CD4-positive, alpha-beta memory T cell (primary cell): Measurements from ENCODE around the gene ZBTB9. TPM values are rescaled to one million over a fixed set of nuclear protein-coding genes. Genes with fewer than 3 reads are reported as not detected.
"Not testable (repeated sequence)": the region's sequence is repeated elsewhere in the genome, so short reads cannot be mapped to it uniquely, and the experiment has no call there.

Experiments
- CTCF ChIA-PET: fragments of 350-600 bp; sonication (Branson Sonifier 250); formaldehyde crosslinking; loops from one replicate; lab custom pipeline; 2021; ENCODE audit warnings: inconsistent platforms; ENCODE audit not compliant: partially characterized antibody; lab: Charles Lee
- POLR2A ChIA-PET: fragments of 350-600 bp; sonication (Branson Sonifier 250); formaldehyde crosslinking; loops from one replicate; lab custom pipeline; 2021; ENCODE audit not compliant: partially characterized antibody; lab: Charles Lee
- DNase-seq, 5 donors: peaks; one replicate each; pipeline versions ENCODE4 v3.0.0 to v3.0.0-alpha.2; 2020 to 2022; ENCODE audit warnings: mixed read lengths in 1 of 5
- H3K27ac ChIP-seq: one replicate; pipeline ENCODE4 v1.7.0; 2013; ENCODE audit warnings: low read depth, low read length
- H3K27me3 ChIP-seq: 2 replicates; pipeline ENCODE4 v1.7.0; 2013; ENCODE audit warnings: mild to moderate bottlenecking, low read length, moderate library complexity; ENCODE audit not compliant: insufficient read depth
- H3K36me3 ChIP-seq: 2 replicates; pipeline ENCODE4 v1.7.0; 2013; ENCODE audit warnings: mild to moderate bottlenecking, low read length, moderate library complexity; ENCODE audit not compliant: insufficient read depth
- H3K4me1 ChIP-seq: 2 replicates; pipeline ENCODE4 v1.7.0; 2013; ENCODE audit warnings: mild to moderate bottlenecking, low read length, moderate library complexity; ENCODE audit not compliant: insufficient read depth
- H3K4me3 ChIP-seq, 2 donors: one replicate each; pipeline ENCODE4 v1.7.0; 2013; ENCODE audit warnings: low read length in 2 of 2, mild to moderate bottlenecking in 1 of 2
- H3K9me3 ChIP-seq, 2 donors: one replicate each; pipeline ENCODE4 v1.7.0; 2013; ENCODE audit warnings: low read length in 2 of 2, control low read depth in 1 of 2; ENCODE audit not compliant: control insufficient read depth in 1 of 2
- H3K27ac Mint-ChIP-seq, 7 donors: one replicate each; pipeline ENCODE4 v1.8.0; 2020 to 2021; ENCODE audit warnings: mixed read lengths in 7 of 7, mild to moderate bottlenecking in 6 of 7, inconsistent platforms in 3 of 7, moderate library complexity in 3 of 7
- H3K27me3 Mint-ChIP-seq, 2 donors: one replicate each; pipeline ENCODE4 v1.8.0; 2020 to 2021; ENCODE audit warnings: mixed read lengths in 2 of 2
- H3K36me3 Mint-ChIP-seq, 2 donors: one replicate each; pipeline ENCODE4 v1.8.0; 2020 to 2021; ENCODE audit warnings: mixed read lengths in 2 of 2, inconsistent platforms in 1 of 2, mild to moderate bottlenecking in 1 of 2
- H3K4me1 Mint-ChIP-seq, 4 donors: one replicate each; pipeline ENCODE4 v1.8.0; 2020 to 2021; ENCODE audit warnings: mixed read lengths in 4 of 4, mild to moderate bottlenecking in 1 of 4
- H3K4me3 Mint-ChIP-seq, 8 donors: one replicate each; pipeline ENCODE4 v1.8.0; 2020 to 2021; ENCODE audit warnings: mixed read lengths in 8 of 8, mild to moderate bottlenecking in 7 of 8, moderate library complexity in 6 of 8, inconsistent platforms in 3 of 8
- H3K9me3 Mint-ChIP-seq, 8 donors: one replicate each; pipeline ENCODE4 v1.8.0; 2020 to 2021; ENCODE audit warnings: mixed read lengths in 8 of 8, mild to moderate bottlenecking in 5 of 8, inconsistent platforms in 3 of 8, moderate library complexity in 1 of 8
- intact Hi-C: fragments of 100-400 bp; cut with micrococcal nuclease; formaldehyde crosslinking; loops from one replicate; pipeline ENCODE4 v1.15.1; 2023
- polyA plus RNA-seq, 2 donors: library from polyadenylated mRNA; unstranded; fragments of 300-500 nt; fragmentation: Illumina TruSeq; gene quantifications; one replicate each; pipeline ENCODE4 v1.2.3, GENCODE V29; 2021
- total RNA-seq, 2 experiments: library from RNA; stranded (reverse); gene quantifications; one replicate each; pipeline ENCODE4 v1.2.3, GENCODE V29; 2021

ZBTB9 gene
- total and polyA plus RNA-seq, 4 experiments from 2014 or later = 5.7 to 12.8 (median 11.8) TPM

DNA sequence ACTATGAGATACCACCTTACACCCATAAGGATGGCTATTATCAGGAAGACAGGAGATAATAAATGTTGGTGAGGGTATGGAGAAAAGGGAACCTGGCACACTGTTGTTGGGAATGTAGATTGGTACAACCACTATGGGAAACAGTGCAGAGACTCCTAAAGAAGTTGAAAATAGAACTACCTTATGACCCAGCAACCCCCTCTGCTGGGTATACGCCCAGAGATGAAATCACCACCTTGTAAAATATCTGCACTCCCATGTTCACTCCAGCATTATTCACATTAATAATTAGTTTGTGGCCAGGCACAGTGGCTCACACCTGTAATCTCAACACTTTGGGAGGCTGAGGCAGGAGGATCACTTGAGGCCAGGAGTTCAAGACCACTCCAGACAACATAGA, 26.8 kb downstream of the ZBTB9 start:
- no peaks in the 10 kb centered on the region for H3K36me3 Mint-ChIP-seq
- H3K4me1 Mint-ChIP-seq = no peaks in the 10 kb centered on the region
- H3K27ac ChIP-seq = no peak overlapping the region
- no peaks in the 10 kb centered on the region for H3K27me3 ChIP-seq
- CTCF ChIA-PET = interaction anchor here (1.5 kb wide), 1 partner anchor 90 kb away, joined by 3 read pairs; no protein-coding TSS in a partner anchor
- no peaks in the 10 kb centered on the region for H3K9me3 ChIP-seq
- H3K4me3 ChIP-seq = no peak overlapping the region
- peaks cover 0 to 5% of the 10 kb centered on the region in 2 donors for H3K27me3 Mint-ChIP-seq
- POLR2A ChIA-PET = no interaction called here
- H3K27ac Mint-ChIP-seq = no peak overlapping the region
- H3K4me3 Mint-ChIP-seq = no peak overlapping the region
- no peaks in the 10 kb centered on the region for H3K36me3 ChIP-seq
- H3K9me3 Mint-ChIP-seq = no peaks in the 10 kb centered on the region
- H3K4me1 ChIP-seq = no peaks in the 10 kb centered on the region
- intact Hi-C loops = loop anchor here (1.0 kb wide), 1 partner anchor 90 kb away; the partner anchor contains the start of gene KIFC1
- DNase-seq = peak in 1 of 5 donors; percentile 2

- POLR2A ChIA-PET, H3K27ac ChIP-seq, intact Hi-C loops, H3K36me3 Mint-ChIP-seq, H3K9me3 ChIP-seq, H3K4me1 Mint-ChIP-seq, H3K4me3 ChIP-seq, H3K4me3 Mint-ChIP-seq, H3K36me3 ChIP-seq, H3K27me3 Mint-ChIP-seq, H3K9me3 Mint-ChIP-seq, H3K4me1 ChIP-seq, H3K27me3 ChIP-seq, DNase-seq, H3K27ac Mint-ChIP-seq: not testable (repeated sequence)
- CTCF ChIA-PET = interaction anchor here (1.0 kb wide), 1 partner anchor 16 kb away, joined by 3 read pairs; no protein-coding TSS in a partner anchor
Observed at GRCh38 chr6:33482620-33483019, 28.2 kb downstream of the ZBTB9 start.

DNA sequence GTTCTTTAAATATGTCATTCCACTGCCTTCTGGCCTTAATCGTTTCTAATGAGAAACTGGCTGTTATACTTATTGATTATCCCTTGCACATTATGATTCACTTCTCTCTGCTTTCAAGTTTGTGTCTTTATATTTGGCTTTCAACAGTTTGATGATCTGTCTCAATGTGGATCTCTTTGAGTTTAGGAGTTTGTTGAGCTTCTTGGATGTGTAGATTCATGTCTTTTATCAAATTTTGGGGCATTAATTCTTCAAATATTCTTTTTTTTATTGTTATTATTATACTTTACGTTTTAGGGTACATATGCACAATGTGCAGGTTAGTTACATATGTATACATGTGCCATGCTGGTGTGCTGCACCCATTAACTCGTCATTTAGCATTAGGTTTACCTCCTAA, 29.3 kb downstream of the ZBTB9 start:
- no peak overlapping the region for H3K4me3 ChIP-seq
- Mint-ChIP-seq H3K36me3 (no peaks in the 10 kb centered on the region), H3K9me3 (no peaks in the 10 kb centered on the region), H3K27ac (no peak overlapping the region), H3K4me1 (no peaks in the 10 kb centered on the region), H3K4me3 (no peak overlapping the region), H3K27me3 (peaks cover 5 to 6% of the 10 kb centered on the region in 2 donors)
- H3K27ac ChIP-seq = no peak overlapping the region
- H3K9me3 ChIP-seq = no peaks in the 10 kb centered on the region
- no peaks in the 10 kb centered on the region for H3K4me1 ChIP-seq
- ChIA-PET POLR2A (no interaction called here), CTCF (no interaction called here)
- no peak for DNase-seq
- intact Hi-C loops = no loop called here
- no peaks in the 10 kb centered on the region for H3K27me3 ChIP-seq
- no peaks in the 10 kb centered on the region for H3K36me3 ChIP-seq

- POLR2A ChIA-PET, H3K9me3 ChIP-seq, CTCF ChIA-PET, H3K27me3 Mint-ChIP-seq, H3K27ac Mint-ChIP-seq, H3K27ac ChIP-seq, DNase-seq, intact Hi-C loops, H3K27me3 ChIP-seq, H3K4me3 ChIP-seq, H3K4me3 Mint-ChIP-seq, H3K4me1 Mint-ChIP-seq, H3K9me3 Mint-ChIP-seq, H3K36me3 ChIP-seq, H3K36me3 Mint-ChIP-seq, H3K4me1 ChIP-seq: not testable (repeated sequence)
Observed at GRCh38 chr6:33484673-33485262, 30.4 kb downstream of the ZBTB9 start.

DNA sequence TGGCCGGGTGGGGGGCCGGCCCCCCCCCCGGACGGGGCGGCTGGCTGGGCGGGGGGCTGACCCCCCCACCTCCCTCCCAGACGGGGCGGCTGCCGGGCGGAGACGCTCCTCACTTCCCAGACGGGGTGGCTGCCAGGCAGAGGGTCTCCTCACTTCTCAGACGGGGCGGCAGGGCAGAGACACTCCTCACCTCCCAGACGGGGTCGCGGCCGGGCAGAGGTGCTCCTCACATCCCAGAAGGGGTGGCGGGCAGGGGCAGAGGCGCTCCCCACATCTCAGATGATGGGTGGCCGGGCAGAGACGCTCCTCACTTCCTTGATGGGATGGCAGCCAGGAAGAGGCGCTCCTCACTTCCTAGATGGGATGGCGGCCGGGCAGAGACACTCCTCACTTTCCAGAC, 31.3 kb downstream of the ZBTB9 start:
- H3K36me3 Mint-ChIP-seq, H3K4me1 Mint-ChIP-seq, H3K9me3 ChIP-seq, H3K27me3 Mint-ChIP-seq, H3K36me3 ChIP-seq, H3K27ac ChIP-seq, H3K27ac Mint-ChIP-seq, intact Hi-C loops, H3K4me1 ChIP-seq, H3K27me3 ChIP-seq, POLR2A ChIA-PET, DNase-seq, H3K4me3 ChIP-seq, CTCF ChIA-PET, H3K9me3 Mint-ChIP-seq, H3K4me3 Mint-ChIP-seq: not testable (repeated sequence)

- POLR2A ChIA-PET = no interaction called here
- peak overlapping the region in 1 of 8 donors; percentile 33 for H3K4me3 Mint-ChIP-seq
- CTCF ChIA-PET = no interaction called here
- H3K27ac Mint-ChIP-seq = no peak overlapping the region
- no peak for DNase-seq
- intact Hi-C loops = no loop called here
- no peak overlapping the region for H3K4me3 ChIP-seq
- H3K9me3 Mint-ChIP-seq = no peaks in the 10 kb centered on the region
- H3K9me3 ChIP-seq = no peaks in the 10 kb centered on the region
- no peaks in the 10 kb centered on the region for H3K36me3 ChIP-seq
- no peaks in the 10 kb centered on the region for H3K27me3 ChIP-seq
- no peaks in the 10 kb centered on the region for H3K4me1 ChIP-seq
- H3K36me3 Mint-ChIP-seq = no peaks in the 10 kb centered on the region
- H3K27me3 Mint-ChIP-seq = peaks cover 5% of the 10 kb centered on the region in 2 donors
- no peak overlapping the region for H3K27ac ChIP-seq
- no peaks in the 10 kb centered on the region for H3K4me1 Mint-ChIP-seq
Observed at GRCh38 chr6:33488339-33488738, 34.0 kb downstream of the ZBTB9 start.

DNA sequence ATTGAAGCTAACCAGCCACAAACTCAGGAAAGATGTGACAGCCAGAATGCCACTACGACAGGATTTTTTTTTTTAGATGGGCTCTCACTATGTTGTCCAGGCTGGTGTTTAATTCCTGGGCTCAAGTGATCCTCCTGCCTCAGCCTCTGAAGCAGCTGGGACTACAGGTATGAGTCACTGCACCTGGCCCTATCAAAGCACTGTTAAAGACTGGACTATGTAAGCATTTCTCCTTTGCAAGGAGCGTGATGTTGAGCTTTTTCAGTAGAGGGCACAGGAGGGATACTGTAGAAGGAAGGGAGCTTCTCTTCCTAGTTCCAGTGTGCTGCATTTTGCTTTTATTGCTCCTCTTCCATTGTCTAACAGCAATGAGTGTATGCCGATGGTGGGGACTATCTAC, 35.8 kb downstream of the ZBTB9 start:
- no peak for DNase-seq
- Mint-ChIP-seq H3K9me3 (no peaks in the 10 kb centered on the region), H3K36me3 (no peaks in the 10 kb centered on the region), H3K27me3 (peaks cover 5% of the 10 kb centered on the region in 2 donors), H3K4me3 (no peak overlapping the region), H3K4me1 (no peaks in the 10 kb centered on the region), H3K27ac (no peak overlapping the region)
- Histone ChIP-seq H3K4me3 (no peak overlapping the region), H3K27ac (no peak overlapping the region), H3K27me3 (no peaks in the 10 kb centered on the region), H3K4me1 (no peaks in the 10 kb centered on the region), H3K36me3 (no peaks in the 10 kb centered on the region), H3K9me3 (no peaks in the 10 kb centered on the region)
- intact Hi-C loops = no loop called here
- ChIA-PET CTCF (interaction anchor here (1.8 kb wide), 1 partner anchor 36 kb away, joined by 5 read pairs; the partner anchor contains the start of gene ZBTB9), POLR2A (no interaction called here)
